Measurements from ENCODE around the gene MTG2. TPM values are rescaled to one million over a fixed set of nuclear protein-coding genes. Genes with fewer than 3 reads are reported as not detected.

MTG2 gene
- total RNA-seq, 1 donor from 2014 or later = 24.0 TPM

- Histone ChIP-seq H3K36me3 (ENCODE audit: control insufficient read depth, insufficient read depth, low read length) (no peaks in the 10 kb centered on the region), H3K4me3 (ENCODE audit: low read depth, low read length) (no peak overlapping the region), H3K27me3 (ENCODE audit: control insufficient read depth, insufficient read depth, low read length) (peaks cover 13% of the 10 kb centered on the region)
- DNase-seq (ENCODE audit: low read depth) (no peak), FAIRE-seq (no peak)
- TF ChIP-seq CTCF (IDR thresholded peaks at IDR 0.05; ENCODE audit: insufficient read depth, low read length, severe bottlenecking) = no peak
Measured at GRCh38 chr20:62209850-62210495, 27.1 kb downstream of the MTG2 start.

GRCh38 chr20:62210496-62210855 is 27.6 kb downstream of the MTG2 start:
- TF ChIP-seq CTCF (IDR thresholded peaks at IDR 0.05; ENCODE audit: insufficient read depth, low read length, severe bottlenecking) = no peak
- Histone ChIP-seq H3K36me3 (ENCODE audit: control insufficient read depth, insufficient read depth, low read length) (no peaks in the 10 kb centered on the region), H3K27me3 (ENCODE audit: control insufficient read depth, insufficient read depth, low read length) (peaks cover 13% of the 10 kb centered on the region), H3K4me3 (ENCODE audit: low read depth, low read length) (no peak overlapping the region)
- no peak for FAIRE-seq
- DNase-seq (ENCODE audit: low read depth) = no peak

- DNase-seq (ENCODE audit: low read depth) = no peak
- H3K4me3 ChIP-seq (ENCODE audit: low read depth, low read length) = no peak overlapping the region
- no peak for FAIRE-seq
- no peak for TF ChIP-seq CTCF (IDR thresholded peaks at IDR 0.05; ENCODE audit: insufficient read depth, low read length, severe bottlenecking)
- H3K36me3 ChIP-seq (ENCODE audit: control insufficient read depth, insufficient read depth, low read length) = no peaks in the 10 kb centered on the region
- peaks cover 15% of the 10 kb centered on the region for H3K27me3 ChIP-seq (ENCODE audit: control insufficient read depth, insufficient read depth, low read length)
Measured at GRCh38 chr20:62211216-62211615, 28.4 kb downstream of the MTG2 start.

- H3K27me3 ChIP-seq (ENCODE audit: control insufficient read depth, insufficient read depth, low read length) = peaks cover 15% of the 10 kb centered on the region
- TF ChIP-seq CTCF (IDR thresholded peaks at IDR 0.05; ENCODE audit: insufficient read depth, low read length, severe bottlenecking) = no peak
- FAIRE-seq = no peak
- H3K36me3 ChIP-seq (ENCODE audit: control insufficient read depth, insufficient read depth, low read length) = no peaks in the 10 kb centered on the region
- H3K4me3 ChIP-seq (ENCODE audit: low read depth, low read length) = no peak overlapping the region
- DNase-seq (ENCODE audit: low read depth) = no peak
Measured at GRCh38 chr20:62211769-62212288, 29.0 kb downstream of the MTG2 start.

GRCh38 chr20:62212299-62212698 is 29.5 kb downstream of the MTG2 start:
- FAIRE-seq = no peak
- no peaks in the 10 kb centered on the region for H3K36me3 ChIP-seq (ENCODE audit: control insufficient read depth, insufficient read depth, low read length)
- H3K4me3 ChIP-seq (ENCODE audit: low read depth, low read length) = no peak overlapping the region
- H3K27me3 ChIP-seq (ENCODE audit: control insufficient read depth, insufficient read depth, low read length) = peaks cover 15% of the 10 kb centered on the region
- no peak for DNase-seq (ENCODE audit: low read depth)
- no peak for TF ChIP-seq CTCF (IDR thresholded peaks at IDR 0.05; ENCODE audit: insufficient read depth, low read length, severe bottlenecking)

GRCh38 chr20:62214067-62214466 is 31.2 kb downstream of the MTG2 start:
- H3K36me3 ChIP-seq (ENCODE audit: control insufficient read depth, insufficient read depth, low read length) = no peaks in the 10 kb centered on the region
- peaks cover 25% of the 10 kb centered on the region for H3K27me3 ChIP-seq (ENCODE audit: control insufficient read depth, insufficient read depth, low read length)
- TF ChIP-seq CTCF (IDR thresholded peaks at IDR 0.05; ENCODE audit: insufficient read depth, low read length, severe bottlenecking) = no peak
- FAIRE-seq = no peak
- no peak for DNase-seq (ENCODE audit: low read depth)
- H3K4me3 ChIP-seq (ENCODE audit: low read depth, low read length) = no peak overlapping the region

All from bronchial epithelial cell (primary cell).